Endothelial cell of umbilical vein (primary cell): ENCODE data around the gene APEH. TPM values are rescaled to one million over a fixed set of nuclear protein-coding genes. Genes with fewer than 3 reads are reported as not detected.

Source experiments
- BruUV-seq: library from RNA; stranded (reverse); fragments of 400-500 nt; replicated peaks from 2 replicates; lab custom pipeline; 2021; lab: Mats Ljungman, UMichigan
- CTCF ChIA-PET: fragments of 300-600, 350-600 bp; sonication (Branson Sonifier 250); formaldehyde crosslinking; loops from one replicate; lab custom pipeline; 2021; ENCODE audit warnings: antibody characterized with exemption, inconsistent platforms; lab: Charles Lee
- POLR2A ChIA-PET: fragments of 300-600, 350-600 bp; sonication (Branson Sonifier 250); formaldehyde crosslinking; loops from one replicate; lab custom pipeline; 2021; ENCODE audit warnings: antibody characterized with exemption, inconsistent platforms; lab: Charles Lee
- DNase-seq: peaks from one replicate; pipeline ENCODE4 v3.0.0-alpha.2; 2011; ENCODE audit warnings: low read depth, low spot score
- FAIRE-seq: peaks from 2 replicates; lab custom pipeline; 2011; peaks lifted over from hg19 to GRCh38; lab: Jason Lieb, UNC
- H2AFZ ChIP-seq: 2 replicates; pipeline ENCODE4 v1.6.0; 2012; ENCODE audit warnings: low read depth, low read length, control low read depth, inconsistent platforms
- H3K27ac ChIP-seq: 2 replicates; pipeline ENCODE4 v1.5.1; 2011; ENCODE audit warnings: low read depth, mild to moderate bottlenecking, control low read depth, low read length, moderate library complexity; ENCODE audit not compliant: insufficient read depth
- H3K27me3 ChIP-seq, 2 experiments: 2 replicates each; pipeline versions ENCODE4 v1.6.0 to v1.6.1; 2011; ENCODE audit warnings: low read length in 2 of 2, mixed read lengths in 1 of 2; ENCODE audit not compliant: control insufficient read depth in 2 of 2, insufficient read depth in 2 of 2
- H3K36me3 ChIP-seq, 2 experiments: 2 replicates in 1 of 2; 3 replicates in 1 of 2; pipeline ENCODE4 v1.5.1; 2011; ENCODE audit warnings: low read length in 2 of 2, mild to moderate bottlenecking in 1 of 2, moderate library complexity in 1 of 2; ENCODE audit not compliant: control insufficient read depth in 2 of 2, insufficient read depth in 2 of 2; ENCODE audit errors: extremely low read depth in 1 of 2
- H3K4me1 ChIP-seq: 3 replicates; pipeline ENCODE4 v1.5.1; 2011; ENCODE audit warnings: mild to moderate bottlenecking, low read length; ENCODE audit not compliant: control insufficient read depth, insufficient read depth; ENCODE audit errors: extremely low read depth
- H3K4me2 ChIP-seq: 2 replicates; pipeline ENCODE4 v1.6.1; 2011; ENCODE audit warnings: low read length, control low read depth, mixed read lengths; ENCODE audit not compliant: insufficient read depth
- H3K4me3 ChIP-seq, 3 experiments: fragments of 200-600 bp in 1 of 3; sonication (generic), shearing (Covaris generic) in 1 of 3; replicated peaks in 1 of 3; 2 replicates each; pipeline ENCODE4 v1.5.1; 2011 to 2016; ENCODE audit warnings: control low read depth in 3 of 3, low read length in 3 of 3, mild to moderate bottlenecking in 2 of 3, inconsistent platforms in 1 of 3, low read depth in 1 of 3, moderate library complexity in 1 of 3; ENCODE audit not compliant: insufficient read depth in 1 of 3
- H3K79me2 ChIP-seq: 2 replicates; pipeline ENCODE4 v1.6.0; 2012; ENCODE audit warnings: low read length, inconsistent platforms; ENCODE audit not compliant: control insufficient read depth, insufficient read depth
- H3K9ac ChIP-seq: replicated peaks from 2 replicates; pipeline ENCODE3; 2011; ENCODE audit warnings: low read length, control low read depth; ENCODE audit not compliant: insufficient read depth; ENCODE audit errors: extremely low read depth
- H3K9me1 ChIP-seq: replicated peaks from 3 replicates; pipeline ENCODE4 v1.6.0; 2011; ENCODE audit warnings: mild to moderate bottlenecking, low read length; ENCODE audit not compliant: control insufficient read depth, insufficient read depth; ENCODE audit errors: extremely low read depth
- H3K9me3 ChIP-seq: replicated peaks from 2 replicates; pipeline ENCODE4 v1.5.1; 2012; ENCODE audit warnings: low read length, inconsistent platforms; ENCODE audit not compliant: control insufficient read depth, insufficient read depth
- H4K20me1 ChIP-seq: replicated peaks from 2 replicates; pipeline ENCODE3; 2011; ENCODE audit warnings: mild to moderate bottlenecking, low read length; ENCODE audit not compliant: control insufficient read depth, insufficient read depth; ENCODE audit errors: extremely low read depth
- EZH2 ChIP-seq: IDR thresholded peaks from 2 replicates; pipeline ENCODE4 v1.6.1; 2012; ENCODE audit warnings: borderline replicate concordance, low read depth, mild to moderate bottlenecking, moderate library complexity, low read length, inconsistent platforms; ENCODE audit not compliant: severe bottlenecking
- FOS ChIP-seq: IDR thresholded peaks from 2 replicates; pipeline ENCODE4 v1.6.1; 2011; ENCODE audit warnings: mild to moderate bottlenecking, low read length, moderate library complexity, borderline replicate concordance; ENCODE audit not compliant: insufficient read depth
- GATA2 ChIP-seq: IDR thresholded peaks from 2 replicates; pipeline ENCODE4 v1.7.0; 2011; ENCODE audit warnings: low read depth, mild to moderate bottlenecking, moderate library complexity, mixed read lengths, low read length; ENCODE audit not compliant: insufficient read length, insufficient read depth
- JUN ChIP-seq: IDR thresholded peaks from 2 replicates; pipeline ENCODE4 v1.6.1; 2011; ENCODE audit warnings: borderline replicate concordance, low read depth; ENCODE audit not compliant: insufficient read length, insufficient read depth
- MYC ChIP-seq: IDR thresholded peaks from one replicate; pipeline ENCODE4 v1.6.1; 2011; ENCODE audit warnings: mild to moderate bottlenecking, low read depth, low read length
- POLR2A ChIP-seq: IDR thresholded peaks from 2 replicates; pipeline ENCODE4 v1.6.1; 2012; ENCODE audit warnings: low read depth, mild to moderate bottlenecking, control low read depth, low read length
- POLR2AphosphoS5 ChIP-seq: IDR thresholded peaks from 2 replicates; pipeline ENCODE4 v1.6.1; 2012; ENCODE audit warnings: low read depth, mild to moderate bottlenecking, control low read depth, low read length, moderate library complexity; ENCODE audit not compliant: insufficient read depth
- dilution Hi-C: fragments of 300-500 bp; cut with MboI; formaldehyde crosslinking; loops from one replicate; pipeline ENCODE4 v1.15.0; 2019; ENCODE audit warnings: low sequenced_read_pairs; ENCODE audit not compliant: extremely low pct_ligation_motif_present
- intact Hi-C: fragments of 100-400 bp; cut with micrococcal nuclease; formaldehyde crosslinking; loops from one replicate; pipeline ENCODE4 v1.10.0; 2022
- polyA plus RNA-seq, 4 experiments: library from polyadenylated mRNA; depleted of rRNA in 3 of 4; stranded (reverse) in 3 of 4; unstranded in 1 of 4; fragments of >200 nt; gene quantifications; 2 replicates each; pipeline versions ENCODE4 v1.2.1 to v1.2.3, GENCODE V29; 2011 to 2012; ENCODE audit warnings: missing spikeins in 1 of 4
- total RNA-seq: library from RNA; stranded (reverse); gene quantifications from 2 replicates; pipeline ENCODE4 v1.2.3, GENCODE V29; 2021
- TF ChIP-seq, protein P1 (sequence below), 2 donors: IDR thresholded peaks; 1 replicate in 1 of 2; 2 replicates in 1 of 2; pipeline ENCODE4 v1.5.1; 2011; ENCODE audit warnings: low read length in 2 of 2, mild to moderate bottlenecking in 2 of 2, moderate library complexity in 2 of 2, control low read depth in 1 of 2, inconsistent platforms in 1 of 2, low read depth in 1 of 2; ENCODE audit not compliant: insufficient read depth in 1 of 2; ENCODE audit errors: extremely low read depth in 1 of 2
- TF ChIP-seq, protein P2 (sequence below): IDR thresholded peaks from 2 replicates; pipeline ENCODE4 v1.6.1; 2011; ENCODE audit not compliant: insufficient read depth, insufficient read length

APEH gene
- total and polyA plus RNA-seq, 2 donors (not counting 3 experiments of a cell fraction or from before 2014, with no cell fraction given), result 68.2 to 74.3 TPM

DNA sequence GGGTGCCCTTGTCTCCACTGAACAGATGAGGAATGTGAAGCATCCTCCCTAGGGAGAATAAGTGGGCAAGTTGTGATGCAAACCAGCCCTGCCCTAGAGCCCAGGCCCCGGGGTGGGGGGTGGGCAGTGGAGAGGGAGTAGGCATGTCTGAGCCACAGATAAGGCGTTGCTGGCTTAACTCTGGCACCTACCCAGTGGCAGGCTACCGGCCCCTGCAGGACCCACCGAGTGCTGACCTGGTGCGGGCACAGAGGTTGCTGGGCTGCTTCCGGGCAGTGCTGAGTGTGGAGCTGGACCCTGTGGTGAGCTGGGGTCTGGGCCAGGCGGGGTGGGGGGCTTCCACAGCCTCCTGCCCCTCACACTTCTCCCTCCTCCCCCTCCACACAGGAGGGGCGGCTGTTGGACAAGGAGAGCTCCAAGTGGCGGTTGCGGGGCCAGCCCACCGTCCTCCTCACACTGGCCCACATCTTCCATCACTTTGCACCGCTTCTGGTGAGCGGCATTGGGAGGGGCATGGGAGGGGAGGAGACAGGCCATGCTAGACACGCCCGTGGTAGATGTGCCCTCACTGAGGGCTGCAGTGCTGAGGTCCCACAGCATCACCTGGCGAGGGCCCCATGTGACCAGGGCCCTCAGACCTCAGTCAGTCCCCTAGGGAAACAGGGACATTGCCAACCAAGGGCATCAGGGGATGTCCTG is 25.3 kb downstream of the APEH start:
- Histone ChIP-seq H3K79me2 (no peaks in the 10 kb centered on the region), H3K9me3 (no peaks in the 10 kb centered on the region), H3K27ac (no peak overlapping the region), H3K4me3 (no peak overlapping the region), H3K4me2 (no peak overlapping the region), H3K9me1 (no peaks in the 10 kb centered on the region), H3K36me3 (peaks cover 0 to 32% of the 10 kb centered on the region in 2 experiments), H4K20me1 (no peaks in the 10 kb centered on the region), H3K9ac (no peak overlapping the region), H2AFZ (no peak overlapping the region), H3K4me1 (peaks cover 5% of the 10 kb centered on the region), H3K27me3 (no peaks in the 10 kb centered on the region)
- POLR2A ChIA-PET, result no interaction called here
- no peak for DNase-seq
- TF ChIP-seq JUN, result no peak
- no peak for TF ChIP-seq FOS
- TF ChIP-seq MYC, result no peak
- TF ChIP-seq, protein P1, sequence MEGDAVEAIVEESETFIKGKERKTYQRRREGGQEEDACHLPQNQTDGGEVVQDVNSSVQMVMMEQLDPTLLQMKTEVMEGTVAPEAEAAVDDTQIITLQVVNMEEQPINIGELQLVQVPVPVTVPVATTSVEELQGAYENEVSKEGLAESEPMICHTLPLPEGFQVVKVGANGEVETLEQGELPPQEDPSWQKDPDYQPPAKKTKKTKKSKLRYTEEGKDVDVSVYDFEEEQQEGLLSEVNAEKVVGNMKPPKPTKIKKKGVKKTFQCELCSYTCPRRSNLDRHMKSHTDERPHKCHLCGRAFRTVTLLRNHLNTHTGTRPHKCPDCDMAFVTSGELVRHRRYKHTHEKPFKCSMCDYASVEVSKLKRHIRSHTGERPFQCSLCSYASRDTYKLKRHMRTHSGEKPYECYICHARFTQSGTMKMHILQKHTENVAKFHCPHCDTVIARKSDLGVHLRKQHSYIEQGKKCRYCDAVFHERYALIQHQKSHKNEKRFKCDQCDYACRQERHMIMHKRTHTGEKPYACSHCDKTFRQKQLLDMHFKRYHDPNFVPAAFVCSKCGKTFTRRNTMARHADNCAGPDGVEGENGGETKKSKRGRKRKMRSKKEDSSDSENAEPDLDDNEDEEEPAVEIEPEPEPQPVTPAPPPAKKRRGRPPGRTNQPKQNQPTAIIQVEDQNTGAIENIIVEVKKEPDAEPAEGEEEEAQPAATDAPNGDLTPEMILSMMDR (IDR thresholded peaks at IDR 0.05; ENCODE audit: extremely low read depth in 1 of 2, insufficient read depth in 1 of 2, low read depth in 1 of 2, low read length in 2 of 2), result no peak
- no peak for TF ChIP-seq POLR2AphosphoS5
- TF ChIP-seq, protein P2, sequence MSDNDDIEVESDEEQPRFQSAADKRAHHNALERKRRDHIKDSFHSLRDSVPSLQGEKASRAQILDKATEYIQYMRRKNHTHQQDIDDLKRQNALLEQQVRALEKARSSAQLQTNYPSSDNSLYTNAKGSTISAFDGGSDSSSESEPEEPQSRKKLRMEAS, result no peak
- TF ChIP-seq POLR2A, result no peak
- TF ChIP-seq GATA2, result no peak
- no peak for TF ChIP-seq EZH2
- no TSS peak for BruUV-seq
- FAIRE-seq, result no peak
- dilution Hi-C loops, result no loop called here
- intact Hi-C loops, result no loop called here
- CTCF ChIA-PET, result no interaction called here
